ENCODE results near the gene EMC10.

- TF ChIP-seq EZH2 (IDR thresholded peaks at IDR 0.05; ENCODE audit: low read length, unreplicated experiment) (no peak), EZH2phosphoT487 (IDR thresholded peaks at IDR 0.05; ENCODE audit: borderline replicate concordance, low read length) (no peak)
- TF ChIP-seq, protein P1, sequence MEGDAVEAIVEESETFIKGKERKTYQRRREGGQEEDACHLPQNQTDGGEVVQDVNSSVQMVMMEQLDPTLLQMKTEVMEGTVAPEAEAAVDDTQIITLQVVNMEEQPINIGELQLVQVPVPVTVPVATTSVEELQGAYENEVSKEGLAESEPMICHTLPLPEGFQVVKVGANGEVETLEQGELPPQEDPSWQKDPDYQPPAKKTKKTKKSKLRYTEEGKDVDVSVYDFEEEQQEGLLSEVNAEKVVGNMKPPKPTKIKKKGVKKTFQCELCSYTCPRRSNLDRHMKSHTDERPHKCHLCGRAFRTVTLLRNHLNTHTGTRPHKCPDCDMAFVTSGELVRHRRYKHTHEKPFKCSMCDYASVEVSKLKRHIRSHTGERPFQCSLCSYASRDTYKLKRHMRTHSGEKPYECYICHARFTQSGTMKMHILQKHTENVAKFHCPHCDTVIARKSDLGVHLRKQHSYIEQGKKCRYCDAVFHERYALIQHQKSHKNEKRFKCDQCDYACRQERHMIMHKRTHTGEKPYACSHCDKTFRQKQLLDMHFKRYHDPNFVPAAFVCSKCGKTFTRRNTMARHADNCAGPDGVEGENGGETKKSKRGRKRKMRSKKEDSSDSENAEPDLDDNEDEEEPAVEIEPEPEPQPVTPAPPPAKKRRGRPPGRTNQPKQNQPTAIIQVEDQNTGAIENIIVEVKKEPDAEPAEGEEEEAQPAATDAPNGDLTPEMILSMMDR (conservative IDR thresholded peaks at IDR 0.05; ENCODE audit: low read depth, low read length), result peak; percentile 39; the same call in 1 of the 2 replicates
Measured at GRCh38 chr19:50518091-50519005, 42.0 kb downstream of the EMC10 start.
